HG02970 (cell line): ENCODE measurements around the gene CTPS2.
"Not testable (repeated sequence)": the region's sequence is repeated elsewhere in the genome, so short reads cannot be mapped to it uniquely, and the experiment has no call there.

Experiments used
- ATAC-seq: cut with Tn5 transposase; IDR thresholded peaks from one replicate; pipeline ENCODE4 v1.9.1; 2021; ENCODE audit warnings: mild to moderate bottlenecking, moderate library complexity, moderate number of reproducible peaks; ENCODE audit not compliant: unreplicated experiment, low FRiP score

CTPS2 gene

GRCh38 chrX:16661495-16661894 is 51.0 kb downstream of the CTPS2 start:
- ATAC-seq = no peak

GRCh38 chrX:16659321-16659720 is 53.1 kb downstream of the CTPS2 start:
- no peak for ATAC-seq

GRCh38 chrX:16658284-16658683 is 54.2 kb downstream of the CTPS2 start:
- ATAC-seq = no peak

- no peak for ATAC-seq
Observed at GRCh38 chrX:16654093-16654492, 58.4 kb downstream of the CTPS2 start.

- no peak for ATAC-seq
Observed at GRCh38 chrX:16653424-16653823, 59.0 kb downstream of the CTPS2 start.

- ATAC-seq = no peak
Observed at GRCh38 chrX:16651391-16652024, 61.0 kb downstream of the CTPS2 start.

GRCh38 chrX:16649858-16650257 is 62.6 kb downstream of the CTPS2 start, which contains the start of gene S100G:
Gene S100G, plus strand, starts transcription at chrX:16650158. Its CDS starts 849 bp downstream, at chrX:16651007.
- no peak for ATAC-seq

- ATAC-seq = no peak
Observed at GRCh38 chrX:16646366-16647138, 65.9 kb downstream of the CTPS2 start.

GRCh38 chrX:16643176-16643575 is 69.3 kb downstream of the CTPS2 start:
- ATAC-seq = no peak

- ATAC-seq = no peak
Observed at GRCh38 chrX:16640823-16641222, 71.6 kb downstream of the CTPS2 start.

GRCh38 chrX:16639966-16640365 is 72.5 kb downstream of the CTPS2 start:
- no peak for ATAC-seq

GRCh38 chrX:16638533-16638932 is 73.9 kb downstream of the CTPS2 start:
- no peak for ATAC-seq

GRCh38 chrX:16635596-16635995 is 76.9 kb downstream of the CTPS2 start:
- ATAC-seq = no peak

GRCh38 chrX:16635040-16635439 is 77.4 kb downstream of the CTPS2 start:
- ATAC-seq = no peak

GRCh38 chrX:16633754-16634153 is 78.7 kb downstream of the CTPS2 start:
- no peak for ATAC-seq

GRCh38 chrX:16629909-16630308 is 82.6 kb downstream of the CTPS2 start:
- no peak for ATAC-seq

- no peak for ATAC-seq
Observed at GRCh38 chrX:16628946-16629595, 83.4 kb downstream of the CTPS2 start.

- ATAC-seq = not testable (repeated sequence)
Observed at GRCh38 chrX:16628511-16628910, 84.0 kb downstream of the CTPS2 start.

- ATAC-seq = no peak
Observed at GRCh38 chrX:16619024-16619423, 93.4 kb downstream of the CTPS2 start.

GRCh38 chrX:16618422-16618821 is 94.0 kb downstream of the CTPS2 start:
- no peak for ATAC-seq

GRCh38 chrX:16617382-16617781 is 95.1 kb downstream of the CTPS2 start:
- no peak for ATAC-seq
